ENCODE data around the gene FAM9C.

GRCh38 chrX:13066391-13066790 is 22.0 kb upstream of the FAM9C start:
- TF ChIP-seq RARB (CRISPR knock-in tag; IDR thresholded peaks at IDR 0.05) (no peak), ISL1 (CRISPR knock-in tag; IDR thresholded peaks at IDR 0.05) (no peak)
